Raji (cell line): ENCODE measurements around the gene STPG2.

Experiments
- POLR2A ChIP-seq: IDR thresholded peaks from 2 replicates; pipeline ENCODE4 v1.6.1; 2011; ENCODE audit warnings: low read depth, low read length, control low read depth; ENCODE audit not compliant: insufficient read depth

Gene STPG2

DNA sequence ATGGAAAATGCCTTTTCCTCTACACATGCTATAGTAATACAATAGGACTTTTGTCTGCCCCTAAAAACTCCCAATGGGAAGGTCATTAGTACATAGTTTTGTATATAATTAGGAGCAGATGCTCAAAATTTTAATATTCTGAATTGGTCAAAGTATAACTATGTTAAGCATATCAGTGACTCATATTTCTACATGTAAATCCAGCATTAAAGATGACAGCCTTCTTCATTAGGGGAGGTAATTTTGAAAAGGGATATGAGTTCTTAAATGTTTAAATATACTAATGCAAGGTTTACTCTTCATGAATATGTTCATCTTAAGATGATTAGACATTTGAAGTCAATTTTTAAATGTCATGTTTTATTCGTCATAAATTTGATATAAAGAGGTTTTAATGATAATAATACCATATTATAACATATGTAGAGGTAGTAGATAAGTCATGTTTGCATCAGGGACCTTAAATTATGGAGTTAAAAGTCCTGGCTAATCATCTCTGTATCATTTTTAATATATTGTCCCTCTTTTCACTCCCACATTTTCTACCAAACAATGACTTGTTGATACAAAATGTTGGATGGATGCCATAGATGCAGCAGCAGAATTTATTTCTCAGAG lies 218.8 kb downstream of the STPG2 start:
- TF ChIP-seq POLR2A = no peak

DNA sequence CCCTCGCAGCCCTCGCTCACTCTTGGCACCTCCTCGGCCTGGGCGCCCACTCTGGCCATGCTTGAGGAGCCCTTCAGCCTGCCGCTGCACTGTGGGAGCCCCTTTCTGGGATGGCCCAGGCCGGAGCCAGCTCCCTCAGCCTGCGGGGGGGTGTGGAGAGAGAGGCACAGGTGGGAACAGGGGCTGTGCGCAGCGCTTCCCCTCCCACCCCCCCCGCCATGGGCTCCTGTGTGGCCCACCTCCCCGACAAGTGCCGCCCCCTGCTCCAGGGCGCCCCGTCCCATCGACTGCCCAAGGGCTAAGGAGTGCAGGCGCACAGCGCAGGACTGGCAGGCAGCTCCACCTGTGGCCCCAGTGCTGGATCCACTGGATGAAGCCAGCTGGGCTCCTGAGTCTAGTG lies 220.2 kb downstream of the STPG2 start:
- no peak for TF ChIP-seq POLR2A

DNA sequence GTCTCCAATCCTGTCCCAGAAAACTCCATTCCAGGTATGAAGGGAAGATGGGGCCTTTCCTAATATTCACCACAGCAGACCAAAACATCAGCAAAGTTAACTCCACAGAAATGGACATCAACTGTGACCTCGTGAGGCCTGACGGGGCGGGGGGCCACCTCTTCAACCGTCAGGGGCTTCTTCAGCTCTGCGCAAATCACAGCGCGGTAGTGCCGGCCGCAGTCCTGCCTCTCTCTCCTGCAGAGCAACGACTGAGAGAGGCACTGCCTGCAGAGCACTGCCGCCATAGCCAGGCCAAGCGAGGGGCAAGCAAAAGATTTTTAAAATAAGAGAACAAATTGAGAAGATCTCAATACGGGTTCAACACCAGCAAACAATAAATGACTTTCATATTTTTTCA lies 226.2 kb downstream of the STPG2 start:
- no peak for TF ChIP-seq POLR2A

DNA sequence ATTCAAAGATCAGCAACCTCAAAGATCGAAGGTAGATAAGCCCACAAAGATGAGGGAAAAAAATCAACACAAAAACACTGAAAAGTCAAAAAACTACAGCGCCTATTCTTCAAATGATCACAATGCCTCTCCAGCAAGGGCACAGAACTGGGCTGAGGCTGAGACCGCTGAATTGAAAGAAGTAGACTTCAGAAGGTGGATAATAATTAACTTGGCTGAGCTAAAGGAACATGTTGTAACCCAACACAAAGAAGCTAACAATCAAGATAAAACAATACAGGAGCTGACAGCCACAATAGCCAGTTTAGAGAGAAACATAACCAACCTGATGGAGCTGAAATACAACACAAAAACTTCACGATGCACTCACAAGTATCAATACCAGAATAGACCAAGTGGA lies 231.1 kb downstream of the STPG2 start:
- no peak for TF ChIP-seq POLR2A

DNA sequence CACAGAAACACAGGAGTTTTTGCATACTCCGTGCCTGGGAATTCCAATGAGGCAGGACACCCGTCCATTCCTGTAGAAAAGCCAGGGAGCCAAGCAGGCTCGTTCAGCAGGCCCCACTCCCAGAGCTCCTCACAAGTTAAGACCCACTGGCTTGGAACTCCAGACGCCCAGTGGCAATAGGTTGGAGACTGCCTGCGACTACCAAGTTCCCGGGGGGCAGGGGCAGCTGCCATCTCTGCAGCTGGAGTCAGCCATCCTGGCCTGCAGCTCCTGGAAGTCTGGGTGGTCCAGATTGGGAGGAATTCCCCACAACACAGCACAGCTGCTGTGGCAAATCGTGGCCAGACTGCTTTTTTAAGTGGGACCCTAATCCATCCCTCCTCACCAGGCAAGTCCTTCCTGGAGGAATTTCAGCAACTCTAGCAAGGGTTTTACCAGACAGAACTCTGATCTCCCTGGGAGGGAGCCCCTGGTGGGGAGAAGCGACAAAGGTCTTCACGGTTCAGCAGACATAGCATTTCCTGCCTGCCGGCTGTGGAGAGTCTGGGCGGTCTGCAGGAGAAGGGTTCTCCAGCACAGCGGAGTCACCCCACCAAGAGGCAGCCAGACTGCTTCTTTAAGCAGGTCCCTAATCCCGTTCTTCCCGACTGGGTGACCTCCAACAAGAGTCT lies 231.9 kb downstream of the STPG2 start:
- TF ChIP-seq POLR2A = no peak

DNA sequence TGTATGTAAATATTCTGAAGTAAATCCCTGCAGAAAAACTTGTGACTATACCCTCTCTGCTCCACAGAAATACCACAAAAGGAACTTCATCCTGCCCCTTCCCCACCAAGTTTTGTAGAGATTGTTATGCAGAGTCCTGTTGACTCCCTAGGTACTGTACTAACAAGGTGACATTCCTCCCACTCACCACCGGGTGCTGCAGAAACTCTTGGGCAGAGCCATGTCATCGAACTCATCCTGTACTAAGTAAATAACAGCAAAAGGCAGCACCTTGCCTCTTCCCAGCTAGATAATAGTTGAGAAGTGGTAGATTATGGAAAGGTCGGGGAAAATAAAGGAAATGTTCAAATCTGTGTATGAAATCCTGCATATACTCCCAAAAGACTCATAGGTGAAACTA lies 233.3 kb downstream of the STPG2 start:
- no peak for TF ChIP-seq POLR2A

DNA sequence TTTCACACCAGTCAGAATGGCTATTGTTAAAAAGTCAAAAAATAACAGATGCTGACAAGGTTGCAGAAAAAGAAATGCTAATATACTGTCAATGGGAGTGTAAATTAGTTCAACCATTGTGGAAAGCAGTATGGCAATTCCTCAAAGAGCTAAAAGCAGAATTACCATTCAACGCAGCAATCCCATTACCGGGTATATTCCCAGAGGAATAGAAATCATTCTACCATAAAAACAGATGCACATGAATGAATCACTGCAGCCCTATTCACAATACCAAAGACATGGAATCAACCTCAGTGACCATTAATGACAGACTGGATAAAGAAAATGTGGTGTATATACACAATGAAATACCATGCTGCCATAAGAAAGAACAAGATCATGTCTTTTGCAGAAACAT lies 243.0 kb downstream of the STPG2 start:
- no peak for TF ChIP-seq POLR2A

DNA sequence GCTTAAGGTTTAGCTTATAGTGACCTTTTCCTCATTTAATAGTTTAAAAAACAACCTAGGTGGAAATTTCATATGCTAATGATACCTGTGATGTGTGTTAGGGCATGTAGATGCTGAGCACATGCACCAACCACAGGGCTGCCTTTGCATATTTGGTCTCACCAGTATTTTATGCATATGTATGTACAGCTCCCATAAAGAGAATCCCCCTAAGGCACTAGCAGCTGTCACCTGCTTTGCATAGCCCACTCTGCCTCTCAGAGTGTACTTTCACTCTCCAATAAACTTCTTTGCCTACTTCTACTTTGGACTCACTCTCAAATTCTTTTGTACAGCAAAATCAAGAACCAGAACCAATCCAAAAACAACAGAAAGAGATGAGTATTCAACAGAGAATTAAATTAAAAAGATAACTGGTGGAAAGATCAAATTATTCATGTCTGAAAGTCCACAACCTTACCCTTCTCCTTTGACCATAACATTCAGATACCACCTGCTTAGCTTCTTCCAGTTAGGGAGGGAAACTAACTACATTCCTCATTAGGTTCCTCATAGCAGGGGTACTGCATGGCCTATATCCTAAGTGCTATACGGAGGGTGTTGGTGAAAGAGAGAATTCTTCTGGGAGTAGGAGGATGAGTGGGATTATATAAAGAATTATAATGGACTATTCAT lies 250.5 kb downstream of the STPG2 start:
- no peak for TF ChIP-seq POLR2A

DNA sequence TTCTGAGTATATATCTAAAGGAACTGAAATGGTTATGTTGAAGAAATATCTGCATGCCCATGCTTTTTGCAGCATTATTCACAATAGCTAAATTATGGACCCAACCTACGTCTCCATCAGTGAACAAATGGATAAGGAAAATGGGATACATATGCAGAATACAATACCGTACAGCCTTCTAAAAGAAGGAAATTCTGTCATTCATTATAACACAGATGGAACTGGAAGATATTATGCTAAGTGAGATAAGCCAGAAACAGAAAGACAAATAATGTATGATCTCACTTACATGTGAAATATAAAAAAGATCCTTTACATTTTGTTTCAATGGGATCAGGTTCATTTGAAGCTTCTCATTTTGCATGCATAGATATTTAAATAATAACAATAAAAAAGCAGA lies 263.3 kb downstream of the STPG2 start:
- no peak for TF ChIP-seq POLR2A

DNA sequence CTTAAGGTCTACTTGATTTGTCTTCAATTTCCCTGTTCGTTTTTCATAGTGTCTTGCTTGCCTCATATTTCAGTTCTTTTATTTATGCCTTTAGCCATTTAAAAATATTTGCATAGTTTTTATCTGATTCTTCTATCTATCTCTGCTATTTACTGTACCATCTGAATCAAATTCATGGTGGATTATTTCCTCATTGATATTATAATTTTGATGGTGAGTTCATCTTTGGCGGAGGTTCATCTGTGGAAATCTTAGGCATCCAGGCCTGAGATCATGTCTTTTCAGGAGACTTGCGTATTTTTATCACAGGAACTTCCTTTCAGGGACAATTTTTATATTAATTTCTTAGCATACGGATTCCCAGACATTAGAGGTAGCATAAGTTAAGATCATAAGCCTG lies 275.2 kb downstream of the STPG2 start:
- TF ChIP-seq POLR2A = no peak

DNA sequence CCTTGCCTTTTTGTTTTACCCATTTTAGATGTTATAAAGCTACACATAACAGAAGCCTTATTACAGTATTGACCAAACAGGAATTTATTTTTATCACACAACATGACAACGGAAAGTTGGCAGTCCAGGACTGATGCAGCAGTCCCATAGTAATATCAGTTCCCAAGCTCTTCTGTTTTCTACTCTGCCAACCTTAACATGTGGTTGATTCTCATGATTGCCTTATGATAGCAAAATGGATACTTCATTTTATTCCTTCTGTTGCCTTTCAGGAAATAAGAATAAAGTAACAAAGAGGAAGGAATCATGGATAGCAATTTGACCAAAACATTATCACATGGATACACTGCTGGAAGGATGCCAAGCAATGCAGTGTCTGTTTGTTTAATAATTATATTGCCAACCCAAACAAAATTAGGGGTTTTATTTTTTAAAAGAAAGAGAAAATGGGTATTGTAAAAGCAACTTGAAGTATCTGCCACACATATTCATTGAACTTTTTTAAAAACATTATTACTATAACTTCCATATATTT lies 275.7 kb downstream of the STPG2 start:
- no peak for TF ChIP-seq POLR2A

DNA sequence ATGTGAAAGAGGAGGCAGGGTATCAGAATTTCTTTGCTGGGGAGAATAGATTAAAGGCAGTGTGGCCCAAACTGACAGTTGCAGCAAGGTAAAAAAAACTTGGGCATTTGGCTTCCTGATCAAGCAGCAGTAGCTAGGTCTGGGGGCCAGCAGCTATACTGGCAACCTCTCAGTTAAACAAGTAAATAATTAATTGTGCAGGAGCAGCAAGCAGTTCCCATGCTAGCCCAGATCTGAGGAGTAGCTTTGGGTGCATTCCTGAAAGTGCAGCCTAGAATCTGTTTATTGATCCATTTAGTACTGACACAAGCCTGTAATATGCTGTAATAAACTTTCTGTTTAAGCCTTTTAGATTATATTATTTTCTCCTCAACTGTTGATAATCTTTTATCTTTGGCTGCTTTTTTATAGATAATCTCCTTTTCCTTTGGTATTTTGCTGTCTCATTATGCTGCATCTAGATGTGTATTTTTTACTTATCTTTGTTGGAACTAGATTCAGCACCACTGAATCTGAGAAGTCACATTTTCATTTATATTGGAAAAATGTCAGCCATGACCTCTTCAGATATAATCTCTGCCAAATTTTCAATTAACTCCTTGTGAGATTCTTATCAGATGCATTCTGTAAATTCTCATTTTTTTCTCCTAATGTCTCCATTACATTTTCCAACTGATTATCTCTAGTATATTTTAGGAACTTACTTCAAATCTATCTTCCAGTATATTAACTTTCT lies 276.3 kb downstream of the STPG2 start:
- TF ChIP-seq POLR2A = no peak

DNA sequence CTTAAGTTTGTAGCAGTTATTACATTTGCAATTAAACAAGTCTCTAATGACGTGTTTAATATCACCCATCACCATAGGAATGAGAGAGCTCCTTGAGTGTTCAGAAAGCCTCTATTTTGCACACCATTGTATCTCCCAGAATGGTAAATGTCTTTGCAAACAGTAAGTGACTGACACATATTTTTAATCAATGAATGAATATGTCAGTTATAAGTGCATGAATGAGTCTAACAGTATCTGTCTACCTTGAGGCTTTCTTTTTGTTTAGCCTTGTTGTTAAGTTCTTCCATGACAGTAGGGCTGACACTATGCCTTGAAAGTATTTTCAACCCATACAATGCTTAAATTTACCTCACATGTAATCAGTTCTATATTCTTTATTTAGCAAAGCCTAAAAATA lies 292.2 kb downstream of the STPG2 start:
- TF ChIP-seq POLR2A = no peak

DNA sequence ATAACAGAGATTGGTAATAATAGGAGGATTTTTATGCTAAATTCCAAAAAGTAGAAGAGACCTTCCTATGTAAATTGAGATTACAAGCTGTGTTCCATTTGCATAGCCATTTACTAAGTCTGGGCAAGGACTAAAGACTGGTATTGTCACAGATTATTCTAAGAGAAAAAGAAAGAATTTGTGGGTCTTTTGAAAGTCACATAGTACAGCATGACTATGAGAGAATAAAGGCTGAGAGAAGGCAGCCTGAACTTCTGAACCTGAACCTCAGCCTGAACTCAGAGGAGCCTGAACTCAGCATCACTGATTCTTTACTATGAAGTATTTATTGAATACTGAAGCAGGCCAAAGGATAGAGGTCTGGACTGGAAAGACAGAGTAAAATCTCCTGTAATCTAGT lies 297.5 kb downstream of the STPG2 start:
- TF ChIP-seq POLR2A = no peak

DNA sequence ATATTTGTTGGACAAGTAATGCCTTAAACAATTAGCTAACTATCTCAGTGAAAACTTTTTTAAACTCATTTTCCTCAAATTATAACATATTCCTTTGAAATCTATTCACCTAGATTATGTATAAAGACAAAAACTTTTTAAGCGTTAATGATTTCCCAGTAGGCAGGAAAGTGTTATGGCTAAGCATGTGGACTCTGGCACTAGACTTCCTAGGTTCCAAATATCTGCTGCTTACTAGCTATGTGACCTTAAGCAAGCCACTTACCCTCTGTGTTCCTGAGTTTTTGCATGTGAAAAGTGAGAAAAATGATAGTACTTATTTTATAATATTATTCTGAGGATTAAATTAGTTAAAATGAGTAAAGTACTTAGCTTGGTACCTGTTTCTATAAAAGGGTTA lies 301.8 kb downstream of the STPG2 start:
- no peak for TF ChIP-seq POLR2A
